Measurements from ENCODE around the gene ST3GAL3. TPM values are rescaled to one million over a fixed set of nuclear protein-coding genes. Genes with fewer than 3 reads are reported as not detected.

Gene ST3GAL3
- total RNA-seq, 6 experiments from 2014 or later = 6.4 to 14.2 (median 12.0) TPM

GRCh38 chr1:43979528-43980254 lies 272.4 kb downstream of the ST3GAL3 start:
- peaks cover 0 to 14% (median 5%) of the 10 kb centered on the region in 4 donors for H3K36me3 ChIP-seq
- intact Hi-C loops (cut with DNase I) = no loop called here
- no peaks in the 10 kb centered on the region for H3K27me3 ChIP-seq
- H3K4me3 ChIP-seq = peak overlapping the region; percentile 70 to 71 (median 70)
- H3K4me1 ChIP-seq = peaks cover 0 to 39% (median 13%) of the 10 kb centered on the region in 4 donors
- H3K9me3 ChIP-seq = no peaks in the 10 kb centered on the region
- DNase-seq (peak in 2 of 3 donors; percentile 61 to 67), ATAC-seq (peak in 3 of 4 donors; percentile 14 to 34 (median 28))
- no CpG with 5 or more reads among the region's 45 CpGs for WGBS (ENCODE audit: insufficient coverage, low coverage, low lambda C conversion rate, missing lambda C conversion rate)
- TF ChIP-seq POLR2A (IDR thresholded peaks at IDR 0.05) (no peak), CTCF (IDR thresholded peaks at IDR 0.05) (no peak)
- H3K27ac ChIP-seq = peak overlapping the region in 1 of 3 donors; percentile 6

- ATAC-seq (peak in 1 of 4 donors; percentile 7), DNase-seq (peak in 1 of 3 donors; percentile 49)
- intact Hi-C loops (cut with DNase I) = no loop called here
- WGBS (ENCODE audit: insufficient coverage, low coverage, low lambda C conversion rate, missing lambda C conversion rate) = 41% methylated on average over 3 of the region's 13 CpGs
- peak overlapping the region; percentile 70 to 71 (median 70) for H3K4me3 ChIP-seq
- no peaks in the 10 kb centered on the region for H3K27me3 ChIP-seq
- no peak overlapping the region for H3K27ac ChIP-seq
- H3K9me3 ChIP-seq = no peaks in the 10 kb centered on the region
- peaks cover 0 to 14% (median 5%) of the 10 kb centered on the region in 4 donors for H3K36me3 ChIP-seq
- no peak for TF ChIP-seq POLR2A (IDR thresholded peaks at IDR 0.05)
- no peak for TF ChIP-seq CTCF (IDR thresholded peaks at IDR 0.05)
- H3K4me1 ChIP-seq = peaks cover 0 to 38% (median 13%) of the 10 kb centered on the region in 4 donors
Observed at GRCh38 chr1:43980255-43981134, 273.2 kb downstream of the ST3GAL3 start.

Small RNAs within 50 kb of the gene (microRNA-seq; reads per million reads assigned to microRNA genes)
- gene MIR6079 = 0 reads per million in 2 donors

Small RNAs within 50 kb of the gene (small RNA-seq; reads per million reads assigned to genes)
- gene AL451062.2 = 0 reads per million in 2 experiments
- 0 reads per million in 2 experiments for gene RF00026

Other genes starting within 250 kb of the ST3GAL3 start
- 100 to 1,000 TPM in 4 of 6 experiments, 10 to 100 TPM in 2; 97.1 to 252 (median 160) TPM for gene PTPRF, start 176.7 kb upstream of the ST3GAL3 start, total RNA-seq
- gene KDM4A, start 57.4 kb upstream of the ST3GAL3 start, total RNA-seq = 10 to 100 TPM; 12.7 to 22.5 (median 17.6) TPM
- under 1 TPM in 3 of 6 experiments, not detected in 3; 0.31 to 0.32 (median 0.31) TPM for gene ARTN, start 226.3 kb downstream of the ST3GAL3 start, total RNA-seq
- gene IPO13, start 239.4 kb downstream of the ST3GAL3 start, total RNA-seq = 10 to 100 TPM; 12.4 to 18.9 (median 14.8) TPM

All from right lobe of liver (tissue), 6 donors.